Psoas muscle (tissue), 8 donors: Measurements from ENCODE around the gene KRTAP4-9. TPM values are rescaled to one million over a fixed set of nuclear protein-coding genes. Genes with fewer than 3 reads are reported as not detected.
"Not testable (repeated sequence)": the region's sequence is repeated elsewhere in the genome, so short reads cannot be mapped to it uniquely, and the experiment has no call there.

Source experiments
- ATAC-seq, 4 donors: fragments of 200-7000 bp; cut with Tn5 transposase; one replicate each; pipeline ENCODE4 v1.9.1; 2020; ENCODE audit warnings: moderate library complexity in 3 of 4, mild to moderate bottlenecking in 2 of 4
- DNase-seq, 2 donors: peaks; one replicate each; pipeline ENCODE4 v3.0.0-alpha.2; 2020
- H3K27ac ChIP-seq: fragments of 200-600 bp; one replicate; pipeline ENCODE4 v1.8.0; 2022
- H3K27me3 ChIP-seq, 3 donors: fragments of 200-600 bp in 1 of 3; one replicate each; pipeline versions ENCODE4 v1.6.1 to v1.8.0; 2013 to 2022; ENCODE audit warnings: low read length in 2 of 3, mild to moderate bottlenecking in 2 of 3, moderate library complexity in 1 of 3; ENCODE audit not compliant: insufficient read depth in 3 of 3
- H3K36me3 ChIP-seq, 2 donors: fragments of 200-600 bp in 1 of 2; one replicate each; pipeline versions ENCODE4 v1.6.1 to v1.8.0; 2013 to 2022; ENCODE audit warnings: low read depth in 1 of 2, mild to moderate bottlenecking in 1 of 2, moderate library complexity in 1 of 2; ENCODE audit not compliant: insufficient read depth in 1 of 2
- H3K4me1 ChIP-seq: fragments of 200-600 bp; one replicate; pipeline ENCODE4 v1.8.0; 2022
- H3K4me3 ChIP-seq: fragments of 200-600 bp; one replicate; pipeline ENCODE4 v1.8.0; 2022; ENCODE audit warnings: mild to moderate bottlenecking
- H3K9me3 ChIP-seq: fragments of 200-600 bp; one replicate; pipeline ENCODE4 v1.8.0; 2022
- CTCF ChIP-seq: fragments of 200-600 bp; IDR thresholded peaks from one replicate; pipeline ENCODE4 v1.8.0; 2022; ENCODE audit warnings: antibody characterized with exemption
- WGBS, 3 donors: extraction: QIAGEN DNeasy Blood & Tissue Kit; methylation state at CpG; one replicate each; pipeline versions ENCODE4 v1.1.6 to v1.1.7; 2013; 5-methylcytosine and 5-hydroxymethylcytosine counted together
- intact Hi-C, 2 donors: fragments of 100-400 bp; cut with DNase I; formaldehyde crosslinking; loops; one replicate each; pipeline versions ENCODE4 v1.11.0 to v1.14.2; 2022
- polyA plus RNA-seq, 3 donors: library from polyadenylated mRNA; stranded (reverse); fragments of 200-250 nt; gene quantifications; one replicate each; pipeline ENCODE4 v1.2.3, GENCODE V29; 2013
- total RNA-seq, 4 donors: library from RNA; stranded (reverse); fragmentation: NEBNext Ultra II Directional in 2 of 4; extraction: Animal tissue kit (Norgen Biotek cat#: 25700) in 2 of 4; gene quantifications; one replicate each; pipeline versions ENCODE4 v1.2.1 to v1.2.4, GENCODE V29; 2021 to 2023
- donor health status: healthy with polysubstance abuse.
- donor health status: DM: no; HTN: no; CAD: no; lungs with moderate emphysema.
- donor health status: Bipolar disorder and iron deficiency.
- donor health status: healthy.
- donor health status: DM: yes; HTN: yes; CAD: no.
- donor health status: DM: no; HTN: no; CAD: no.
- donor health status: DM: no; HTN: no; CAD: no.
- donor health status: DM: yes; HTN: yes; CAD: no.

The KRTAP4-9 gene
- total and polyA plus RNA-seq, 7 donors: not detected

DNA sequence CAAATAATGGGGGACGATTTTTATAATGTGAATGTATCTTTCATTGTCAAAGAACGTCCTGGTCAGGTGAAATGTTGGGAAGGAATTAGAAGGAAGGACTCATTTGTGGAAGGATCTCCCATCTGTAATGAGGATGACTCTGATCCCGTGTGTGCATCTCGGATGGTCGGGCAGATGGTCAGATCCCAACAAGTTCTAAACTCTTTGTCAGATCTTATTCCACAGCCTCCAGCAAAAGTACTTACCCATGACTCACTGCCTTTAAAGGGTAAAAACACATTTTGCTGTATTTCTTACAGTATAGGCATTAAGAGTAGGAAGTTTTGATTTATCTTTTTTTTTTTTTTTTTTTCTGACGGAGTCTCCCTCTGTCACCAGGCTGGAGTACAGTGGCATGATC, 6.7 kb upstream of the KRTAP4-9 start:
- intact Hi-C loops: no loop called here
- Histone ChIP-seq H3K4me3 (no peak overlapping the region), H3K4me1 (no peaks in the 10 kb centered on the region), H3K27me3 (peaks cover 0 to 6% (median 1%) of the 10 kb centered on the region in 3 donors), H3K27ac (no peak overlapping the region), H3K36me3 (no peaks in the 10 kb centered on the region), H3K9me3 (no peaks in the 10 kb centered on the region)
- ATAC-seq (no peak), DNase-seq (no peak)
- TF ChIP-seq CTCF: no peak
- 74 to 86% (median 80%) methylated on average over 5 to 6 of the region's 6 CpGs for WGBS, 3 donors

DNA sequence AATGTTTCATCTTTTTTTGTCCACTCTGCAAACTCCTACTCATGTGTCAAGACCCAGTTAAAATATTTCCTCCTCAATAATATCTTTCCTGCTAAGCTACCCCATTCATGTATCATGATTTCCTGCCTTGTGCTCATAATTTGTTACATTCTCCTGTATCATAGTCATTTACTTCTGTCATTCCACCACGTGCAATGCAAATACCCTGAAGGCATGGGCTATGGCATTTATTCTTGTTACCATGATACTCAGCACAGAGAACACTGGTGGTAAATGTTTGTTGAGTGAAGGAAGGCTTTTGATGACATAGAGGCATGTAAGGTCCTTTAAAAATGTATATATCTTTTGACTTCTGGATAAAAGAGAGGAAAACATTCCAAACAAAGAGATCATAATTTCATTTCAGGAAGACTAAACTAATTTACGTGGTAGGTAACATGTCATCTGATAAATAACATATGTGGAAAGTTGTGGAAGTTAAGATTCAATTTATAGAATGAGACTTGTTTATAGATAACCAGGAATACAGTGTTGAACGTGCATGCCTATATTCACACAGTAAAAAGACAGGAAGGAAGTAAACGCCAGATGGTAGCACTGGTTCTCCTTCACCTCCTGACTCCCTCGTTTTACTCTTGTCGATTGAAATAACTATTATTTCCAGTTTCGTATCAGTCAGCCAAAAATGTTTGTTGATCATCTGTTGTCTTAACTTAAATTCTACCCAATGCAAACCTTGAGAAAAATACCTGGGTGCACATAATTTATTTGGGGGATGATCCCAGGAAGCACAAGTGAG, 5.3 kb upstream of the KRTAP4-9 start:
- H3K9me3 ChIP-seq, H3K27ac ChIP-seq, H3K27me3 ChIP-seq, intact Hi-C loops, DNase-seq, H3K36me3 ChIP-seq, H3K4me1 ChIP-seq, ATAC-seq, H3K4me3 ChIP-seq: not testable (repeated sequence)
- 56 to 65% (median 64%) methylated on average over 7 of the region's 7 CpGs for WGBS, 3 donors

GRCh38 chr17:41101586-41102259, 3.5 kb upstream of the KRTAP4-9 start, which contains the start of gene KRTAP4-16:
Gene KRTAP4-16 (minus strand): TSS chr17:41102209. CDS start chr17:41102209, 0 bp downstream.
- DNase-seq: no peak
- no peak within 1 kb of the TSS for H3K4me3 ChIP-seq
- ATAC-seq: no peak
- no peaks in the 10 kb centered on the region for H3K4me1 ChIP-seq
- H3K27ac ChIP-seq: no peak within 1 kb of the TSS
- H3K9me3 ChIP-seq: no peaks in the 10 kb centered on the region
- no peaks in the 10 kb centered on the region for H3K36me3 ChIP-seq
- H3K27me3 ChIP-seq: peaks cover 0 to 12% (median 0%) of the 10 kb centered on the region in 3 donors
- TF ChIP-seq CTCF: no peak
- WGBS, 3 donors: 37 to 48% (median 42%) methylated on average over 8 to 10 of the region's 10 CpGs
- intact Hi-C loops: no loop called here

- no peak for TF ChIP-seq CTCF
- Histone ChIP-seq H3K36me3 (no peaks in the 10 kb centered on the region), H3K9me3 (no peaks in the 10 kb centered on the region), H3K27ac (no peak overlapping the region), H3K27me3 (peaks cover 0 to 19% (median 0%) of the 10 kb centered on the region in 3 donors), H3K4me1 (no peaks in the 10 kb centered on the region), H3K4me3 (no peak overlapping the region)
- no peak for ATAC-seq
- WGBS, 3 donors: 90 to 96% (median 91%) methylated on average over 1 of the region's 1 CpG
- intact Hi-C loops: no loop called here
- DNase-seq: no peak
These were observed 1.3 kb upstream of the KRTAP4-9 start for GRCh38 chr17:41103896-41104295.

DNA sequence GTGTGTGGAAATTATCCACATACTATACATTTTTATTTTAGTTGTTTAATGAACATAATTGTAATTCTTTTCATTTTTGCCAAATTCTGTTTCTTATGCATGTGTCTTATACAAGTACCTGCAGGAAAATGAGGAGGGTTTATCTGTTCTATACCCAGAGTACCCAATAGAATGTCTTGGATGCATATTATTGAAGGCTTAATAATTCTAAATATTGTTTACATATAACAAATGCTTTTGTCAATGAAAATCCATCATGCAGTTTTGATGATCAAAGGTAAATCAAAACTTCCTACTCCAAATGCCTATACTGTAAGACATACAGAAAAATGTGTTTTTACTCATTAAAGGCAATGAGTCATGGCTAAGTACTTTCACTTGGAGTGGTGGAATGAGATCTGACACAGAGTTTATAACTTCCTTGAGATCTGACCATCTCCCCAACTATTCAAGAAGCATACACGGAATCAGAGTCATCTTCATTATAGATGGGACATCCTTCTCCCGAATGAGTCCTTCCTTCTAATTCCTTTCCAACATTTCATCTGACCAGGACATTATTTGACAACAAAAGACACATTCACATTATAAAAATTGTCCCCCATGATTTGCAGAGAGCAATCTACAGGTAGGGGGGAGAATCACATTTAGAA, 677 bp upstream of the KRTAP4-9 start:
- H3K4me3 ChIP-seq, H3K4me1 ChIP-seq, H3K36me3 ChIP-seq, H3K27ac ChIP-seq, ATAC-seq, intact Hi-C loops, H3K9me3 ChIP-seq, DNase-seq: not testable (repeated sequence)
- H3K27me3 ChIP-seq: peaks cover 0 to 19% (median 0%) of the 10 kb centered on the region in 3 donors
- 73 to 88% (median 79%) methylated on average over 2 of the region's 2 CpGs for WGBS, 3 donors
